Gastroesophageal sphincter (tissue), 4 donors: Measurements from ENCODE around the gene P3H1. TPM values are rescaled to one million over a fixed set of nuclear protein-coding genes. Genes with fewer than 3 reads are reported as not detected.

ENCODE experiments used
- ATAC-seq: fragments of 150-250 bp; one replicate; pipeline ENCODE4 v1.9.1; 2016; ENCODE audit warnings: mild to moderate bottlenecking, moderate library complexity
- H3K27ac ChIP-seq, 4 donors: fragments of 200-600 bp; sonication (generic) in 3 of 4; 1 replicate in 3 of 4; 2 replicates in 1 of 4; pipeline ENCODE4 v1.5.1; 2016 to 2019
- H3K27me3 ChIP-seq: fragments of 200-600 bp; sonication (generic); one replicate; pipeline ENCODE4 v1.5.1; 2019
- H3K36me3 ChIP-seq, 2 donors: fragments of 200-600 bp; sonication (generic); one replicate each; pipeline ENCODE4 v1.5.1; 2019; ENCODE audit warnings: control low read depth in 1 of 2
- H3K4me1 ChIP-seq, 3 donors: fragments of 200-600 bp; sonication (generic); 1 replicate in 2 of 3; 2 replicates in 1 of 3; pipeline ENCODE4 v1.5.1; 2016 to 2019; ENCODE audit warnings: control low read depth in 2 of 3
- H3K4me3 ChIP-seq, 2 donors: fragments of 200-600 bp; sonication (generic); one replicate each; pipeline ENCODE4 v1.5.1; 2019; ENCODE audit warnings: mild to moderate bottlenecking in 1 of 2, moderate library complexity in 1 of 2
- H3K9me3 ChIP-seq, 3 donors: fragments of 200-600 bp; sonication (generic); one replicate each; pipeline ENCODE4 v1.5.1; 2017 to 2019; ENCODE audit warnings: control low read depth in 2 of 3
- EP300 ChIP-seq: sonication (generic); formaldehyde crosslinking; IDR thresholded peaks from one replicate; pipeline ENCODE4 v1.6.1; 2017; ENCODE audit warnings: antibody characterized with exemption, mild to moderate bottlenecking
- POLR2A ChIP-seq, 2 donors: fragments of 450-650 bp; IDR thresholded peaks; one replicate each; pipeline ENCODE4 v1.6.1; 2017; ENCODE audit warnings: antibody characterized with exemption in 2 of 2, mild to moderate bottlenecking in 2 of 2, moderate library complexity in 1 of 2
- POLR2AphosphoS5 ChIP-seq: sonication (generic); formaldehyde crosslinking; IDR thresholded peaks from one replicate; pipeline ENCODE4 v1.6.1; 2017; ENCODE audit warnings: antibody characterized with exemption
- WGBS, 2 donors: methylation state at CpG; one replicate each; pipeline ENCODE4 v1.1.5; 2018; ENCODE audit warnings: low coverage in 1 of 2; 5-methylcytosine and 5-hydroxymethylcytosine counted together
- total RNA-seq, 4 donors: library from RNA; depleted of rRNA; stranded (reverse); fragments of >200 nt; gene quantifications; one replicate each; pipeline ENCODE4 v1.1.0, GENCODE V29; 2016
- TF ChIP-seq, protein P1 (sequence below), 4 experiments: fragments of 200-600 bp in 2 of 4; fragments of 450-650 bp in 2 of 4; sonication (generic) in 1 of 4; IDR thresholded peaks; one replicate each; pipeline ENCODE4 v1.5.1; 2017 to 2019; ENCODE audit warnings: antibody characterized with exemption in 4 of 4, mild to moderate bottlenecking in 2 of 4, moderate library complexity in 2 of 4

The P3H1 gene
- total RNA-seq, 4 donors from 2014 or later = 21.7 to 27.4 (median 23.0) TPM

DNA sequence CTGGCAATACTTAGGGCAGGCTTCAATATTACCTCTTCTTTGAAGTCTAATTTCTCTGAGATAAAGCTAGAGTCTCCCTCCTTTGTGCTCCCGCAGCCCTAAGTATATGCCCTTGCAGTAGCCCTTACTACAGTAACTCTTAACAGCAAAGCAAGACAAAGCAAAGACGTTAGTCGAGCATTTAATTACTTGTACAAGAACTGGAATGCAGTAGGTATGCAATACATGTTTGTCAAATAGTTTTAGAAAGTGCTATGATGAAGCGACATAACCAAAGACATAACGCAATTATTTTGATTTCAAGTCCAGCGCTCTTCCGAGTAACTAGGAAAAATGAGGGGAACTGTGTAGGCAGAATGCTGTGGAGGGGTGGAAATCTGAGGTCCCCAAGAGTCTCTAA lies 1.6 kb downstream of the P3H1 start:
- H3K4me3 ChIP-seq = peak overlapping the region; percentile 69 to 96
- no peak for TF ChIP-seq EP300
- TF ChIP-seq, protein P1, sequence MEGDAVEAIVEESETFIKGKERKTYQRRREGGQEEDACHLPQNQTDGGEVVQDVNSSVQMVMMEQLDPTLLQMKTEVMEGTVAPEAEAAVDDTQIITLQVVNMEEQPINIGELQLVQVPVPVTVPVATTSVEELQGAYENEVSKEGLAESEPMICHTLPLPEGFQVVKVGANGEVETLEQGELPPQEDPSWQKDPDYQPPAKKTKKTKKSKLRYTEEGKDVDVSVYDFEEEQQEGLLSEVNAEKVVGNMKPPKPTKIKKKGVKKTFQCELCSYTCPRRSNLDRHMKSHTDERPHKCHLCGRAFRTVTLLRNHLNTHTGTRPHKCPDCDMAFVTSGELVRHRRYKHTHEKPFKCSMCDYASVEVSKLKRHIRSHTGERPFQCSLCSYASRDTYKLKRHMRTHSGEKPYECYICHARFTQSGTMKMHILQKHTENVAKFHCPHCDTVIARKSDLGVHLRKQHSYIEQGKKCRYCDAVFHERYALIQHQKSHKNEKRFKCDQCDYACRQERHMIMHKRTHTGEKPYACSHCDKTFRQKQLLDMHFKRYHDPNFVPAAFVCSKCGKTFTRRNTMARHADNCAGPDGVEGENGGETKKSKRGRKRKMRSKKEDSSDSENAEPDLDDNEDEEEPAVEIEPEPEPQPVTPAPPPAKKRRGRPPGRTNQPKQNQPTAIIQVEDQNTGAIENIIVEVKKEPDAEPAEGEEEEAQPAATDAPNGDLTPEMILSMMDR (IDR thresholded peaks at IDR 0.05) = no peak
- TF ChIP-seq POLR2A (IDR thresholded peaks at IDR 0.05) = no peak
- TF ChIP-seq POLR2AphosphoS5 = no peak
- 0 to 18% methylated on average over 6 to 7 of the region's 7 CpGs for WGBS, 2 donors
- H3K27me3 ChIP-seq = no peaks in the 10 kb centered on the region
- H3K9me3 ChIP-seq = no peaks in the 10 kb centered on the region
- peaks cover 0 to 24% of the 10 kb centered on the region in 2 donors for H3K36me3 ChIP-seq
- H3K4me1 ChIP-seq = peaks cover 0 to 55% (median 11%) of the 10 kb centered on the region in 3 donors
- peak overlapping the region in 3 of 4 donors; percentile 93 to 98 (median 97) for H3K27ac ChIP-seq
- ATAC-seq = no peak

DNA sequence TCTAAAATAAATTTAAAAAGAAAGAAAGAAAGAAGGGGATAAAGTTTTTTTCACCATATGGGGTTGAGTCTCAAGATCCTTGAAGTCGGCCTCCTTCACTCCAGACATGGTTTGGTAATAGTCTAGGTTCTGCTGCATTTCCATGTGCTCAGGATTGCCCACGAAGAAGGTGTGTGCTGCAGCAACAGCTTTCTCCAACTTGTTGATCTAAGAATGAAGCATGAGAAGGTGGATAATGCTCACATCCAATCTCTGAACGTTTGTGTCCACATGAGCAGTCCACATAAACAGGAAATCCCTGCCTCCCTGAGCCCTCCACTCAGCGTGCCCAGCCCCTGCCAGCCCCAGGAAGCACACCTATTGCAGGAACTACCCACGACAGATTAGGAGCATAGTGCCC lies 4.6 kb downstream of the P3H1 start:
- no peak for ATAC-seq
- WGBS, 2 donors = 68 to 88% methylated on average over 2 to 3 of the region's 5 CpGs
- TF ChIP-seq, protein P1 (IDR thresholded peaks at IDR 0.05) = no peak
- TF ChIP-seq EP300 (no peak), POLR2AphosphoS5 (no peak), POLR2A (IDR thresholded peaks at IDR 0.05) (no peak)
- Histone ChIP-seq H3K4me3 (no peak overlapping the region), H3K27me3 (no peaks in the 10 kb centered on the region), H3K36me3 (peaks cover 0 to 50% of the 10 kb centered on the region in 2 donors), H3K4me1 (peaks cover 0 to 31% (median 7%) of the 10 kb centered on the region in 3 donors), H3K9me3 (no peaks in the 10 kb centered on the region), H3K27ac (no peak overlapping the region)

DNA sequence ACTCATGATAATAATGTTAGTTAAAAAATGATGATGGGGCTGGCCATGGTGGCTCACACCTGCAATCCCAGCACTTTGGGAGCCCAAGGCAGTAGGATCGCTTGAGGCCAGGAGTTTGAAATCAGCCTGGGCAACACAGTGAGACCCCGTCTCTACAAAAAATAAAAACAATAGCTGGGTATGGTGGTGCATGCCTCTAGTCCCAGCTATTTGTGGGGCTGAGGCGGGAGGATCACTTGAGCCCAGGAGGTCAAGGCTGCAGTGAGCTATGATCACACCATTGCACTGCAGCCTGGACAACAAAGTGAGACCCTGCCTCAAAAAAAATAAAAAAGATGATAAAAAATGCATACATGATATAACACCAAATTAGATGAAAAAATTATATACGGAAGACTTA lies 5.3 kb downstream of the P3H1 start:
- WGBS, 2 donors = 88 to 89% methylated on average over 3 to 4 of the region's 4 CpGs
- H3K4me1 ChIP-seq = peaks cover 0 to 31% (median 7%) of the 10 kb centered on the region in 3 donors
- TF ChIP-seq POLR2AphosphoS5 (no peak), POLR2A (IDR thresholded peaks at IDR 0.05) (no peak), EP300 (no peak)
- TF ChIP-seq, protein P1 (IDR thresholded peaks at IDR 0.05) = no peak
- H3K9me3 ChIP-seq = no peaks in the 10 kb centered on the region
- no peak overlapping the region for H3K27ac ChIP-seq
- no peak for ATAC-seq
- peaks cover 0 to 57% of the 10 kb centered on the region in 2 donors for H3K36me3 ChIP-seq
- H3K27me3 ChIP-seq = no peaks in the 10 kb centered on the region
- no peak overlapping the region for H3K4me3 ChIP-seq

DNA sequence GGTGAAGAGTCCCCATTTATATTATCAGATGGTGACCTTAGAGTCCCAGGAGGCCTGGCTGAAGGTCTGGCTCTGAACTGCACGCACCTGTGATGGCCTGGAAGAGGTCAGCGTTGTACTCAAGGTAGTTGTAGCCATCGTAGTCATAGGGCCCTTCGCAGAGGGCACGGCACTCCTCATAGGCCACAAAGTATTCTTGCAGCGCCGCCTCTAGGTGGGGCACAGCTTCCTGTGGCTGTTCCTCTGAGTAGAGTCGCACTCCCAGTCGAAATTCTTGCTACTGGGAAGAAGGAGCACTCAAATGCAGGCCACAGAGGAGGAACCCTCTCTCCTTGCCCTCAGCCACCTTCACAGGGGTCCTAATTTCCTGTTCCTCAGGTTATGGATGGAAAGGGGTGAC lies 7.7 kb downstream of the P3H1 start:
- TF ChIP-seq, protein P1 (IDR thresholded peaks at IDR 0.05) = no peak
- no peak for TF ChIP-seq POLR2AphosphoS5
- peaks cover 0 to 82% of the 10 kb centered on the region in 2 donors for H3K36me3 ChIP-seq
- ATAC-seq = no peak

DNA sequence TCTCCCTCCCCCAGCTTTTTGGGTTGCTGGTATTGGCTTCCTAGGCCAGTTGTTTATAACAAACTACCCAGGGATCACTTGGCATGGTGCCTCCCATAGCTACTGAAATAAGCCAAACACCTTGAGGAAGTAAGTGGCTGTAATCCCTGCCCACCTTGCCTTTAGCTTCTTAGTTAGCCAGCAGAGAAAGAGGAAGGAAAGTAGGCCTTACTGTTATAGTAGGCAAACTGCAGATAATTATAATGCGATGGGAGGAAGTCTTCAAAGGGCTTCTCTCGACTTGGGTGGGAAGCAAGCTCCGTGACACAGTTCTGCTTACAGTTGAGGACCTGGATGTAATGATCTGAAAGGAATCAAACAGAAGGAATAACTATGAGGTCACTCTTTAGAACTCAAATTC lies 8.2 kb downstream of the P3H1 start:
- peaks cover 0 to 86% of the 10 kb centered on the region in 2 donors for H3K36me3 ChIP-seq

More for the DNA sequence above, 7.7 kb downstream of the P3H1 start:
- H3K4me3 ChIP-seq = no peak overlapping the region
- H3K9me3 ChIP-seq = no peaks in the 10 kb centered on the region
- no peaks in the 10 kb centered on the region for H3K27me3 ChIP-seq
- H3K27ac ChIP-seq = no peak overlapping the region
- peaks cover 0 to 13% (median 0%) of the 10 kb centered on the region in 3 donors for H3K4me1 ChIP-seq
- WGBS, 2 donors = 18 to 83% methylated on average over 2 to 5 of the region's 9 CpGs

More for the DNA sequence above, 8.2 kb downstream of the P3H1 start:
- no peak for TF ChIP-seq POLR2AphosphoS5
- TF ChIP-seq, protein P1 (IDR thresholded peaks at IDR 0.05) = no peak
- no peak for TF ChIP-seq EP300
- no peak for TF ChIP-seq POLR2A (IDR thresholded peaks at IDR 0.05)
- no peak for ATAC-seq
- H3K27ac ChIP-seq = no peak overlapping the region
- H3K4me1 ChIP-seq = peaks cover 0 to 9% (median 0%) of the 10 kb centered on the region in 3 donors
- no peak overlapping the region for H3K4me3 ChIP-seq
- H3K9me3 ChIP-seq = no peaks in the 10 kb centered on the region
- no peaks in the 10 kb centered on the region for H3K27me3 ChIP-seq
- WGBS, 2 donors = 68 to 83% methylated on average over 3 of the region's 3 CpGs
